Measurements from ENCODE around the gene TMPRSS11D. TPM values are rescaled to one million over a fixed set of nuclear protein-coding genes. Genes with fewer than 3 reads are reported as not detected.
A peak's percentile ranks its signal among the peaks of the same experiment; 100 is the strongest.

Gene TMPRSS11D
- total and polyA plus RNA-seq, 8 donors = not detected

GRCh38 chr4:67853336-67853735, 30.5 kb downstream of the TMPRSS11D start:
- Histone ChIP-seq H3K27me3 (no peaks in the 10 kb centered on the region), H3K27ac (no peak overlapping the region), H3K4me3 (no peak overlapping the region), H3K4me1 (no peaks in the 10 kb centered on the region), H3K36me3 (no peaks in the 10 kb centered on the region), H3K9me3 (no peaks in the 10 kb centered on the region)
- TF ChIP-seq, protein P1, sequence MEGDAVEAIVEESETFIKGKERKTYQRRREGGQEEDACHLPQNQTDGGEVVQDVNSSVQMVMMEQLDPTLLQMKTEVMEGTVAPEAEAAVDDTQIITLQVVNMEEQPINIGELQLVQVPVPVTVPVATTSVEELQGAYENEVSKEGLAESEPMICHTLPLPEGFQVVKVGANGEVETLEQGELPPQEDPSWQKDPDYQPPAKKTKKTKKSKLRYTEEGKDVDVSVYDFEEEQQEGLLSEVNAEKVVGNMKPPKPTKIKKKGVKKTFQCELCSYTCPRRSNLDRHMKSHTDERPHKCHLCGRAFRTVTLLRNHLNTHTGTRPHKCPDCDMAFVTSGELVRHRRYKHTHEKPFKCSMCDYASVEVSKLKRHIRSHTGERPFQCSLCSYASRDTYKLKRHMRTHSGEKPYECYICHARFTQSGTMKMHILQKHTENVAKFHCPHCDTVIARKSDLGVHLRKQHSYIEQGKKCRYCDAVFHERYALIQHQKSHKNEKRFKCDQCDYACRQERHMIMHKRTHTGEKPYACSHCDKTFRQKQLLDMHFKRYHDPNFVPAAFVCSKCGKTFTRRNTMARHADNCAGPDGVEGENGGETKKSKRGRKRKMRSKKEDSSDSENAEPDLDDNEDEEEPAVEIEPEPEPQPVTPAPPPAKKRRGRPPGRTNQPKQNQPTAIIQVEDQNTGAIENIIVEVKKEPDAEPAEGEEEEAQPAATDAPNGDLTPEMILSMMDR (IDR thresholded peaks at IDR 0.05) = no peak
- ATAC-seq (no peak), FAIRE-seq (no peak), DNase-seq (no peak)
- intact Hi-C loops (cut with DNase I) = no loop called here
- 42 to 66% methylated on average over 2 of the region's 2 CpGs for WGBS, 2 donors

GRCh38 chr4:67820903-67821302, 62.9 kb downstream of the TMPRSS11D start:
- Histone ChIP-seq H3K9me3 (no peaks in the 10 kb centered on the region), H3K27me3 (no peaks in the 10 kb centered on the region), H3K36me3 (no peaks in the 10 kb centered on the region), H3K27ac (no peak overlapping the region), H3K4me1 (no peaks in the 10 kb centered on the region), H3K4me3 (no peak overlapping the region)
- 90 to 93% methylated on average over 2 of the region's 2 CpGs for WGBS, 2 donors
- no peak for FAIRE-seq
- TF ChIP-seq, protein P1 (IDR thresholded peaks at IDR 0.05) = no peak
- DNase-seq = no peak
- no peak for ATAC-seq
- intact Hi-C loops (cut with DNase I) = no loop called here

GRCh38 chr4:67810011-67810410, 73.8 kb downstream of the TMPRSS11D start:
- 92 to 100% methylated on average over 1 of the region's 1 CpG for WGBS, 2 donors

DNA sequence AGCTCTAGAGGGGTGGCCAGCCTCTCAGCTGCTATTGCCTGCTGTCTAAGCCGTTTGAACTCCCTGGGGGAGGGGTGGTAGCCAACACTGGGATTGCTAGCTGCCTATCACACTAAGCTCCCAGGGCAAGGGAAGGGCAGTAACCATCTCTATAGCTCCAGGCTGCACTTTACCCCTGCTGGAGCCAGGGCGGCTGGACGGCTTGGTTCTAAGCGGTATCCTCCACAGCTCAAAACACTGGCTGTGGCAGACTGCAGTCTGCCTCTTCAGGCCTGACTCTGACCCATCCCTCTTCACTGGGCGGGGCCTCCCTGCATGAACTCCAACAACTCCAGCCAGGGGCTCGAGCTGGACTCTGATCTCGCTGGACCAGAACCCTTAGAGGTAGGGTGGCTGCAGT, 74.3 kb downstream of the TMPRSS11D start:
- Histone ChIP-seq H3K27me3 (no peaks in the 10 kb centered on the region), H3K4me3 (no peak overlapping the region), H3K9me3 (no peaks in the 10 kb centered on the region), H3K4me1 (no peaks in the 10 kb centered on the region), H3K36me3 (no peaks in the 10 kb centered on the region), H3K27ac (no peak overlapping the region)
- DNase-seq (peak in 1 of 6 donors; percentile 33), ATAC-seq (no peak), FAIRE-seq (no peak)
- 79 to 83% methylated on average over 7 of the region's 7 CpGs for WGBS, 2 donors
- intact Hi-C loops (cut with DNase I) = no loop called here
- TF ChIP-seq, protein P1 (IDR thresholded peaks at IDR 0.05) = no peak

More at GRCh38 chr4:67810011-67810410, 73.8 kb downstream of the TMPRSS11D start:
- no peak overlapping the region for H3K4me3 ChIP-seq
- no peak overlapping the region for H3K27ac ChIP-seq
- intact Hi-C loops (cut with DNase I) = no loop called here
- no peak for FAIRE-seq
- H3K36me3 ChIP-seq = no peaks in the 10 kb centered on the region
- ATAC-seq = no peak
- H3K9me3 ChIP-seq = no peaks in the 10 kb centered on the region
- no peaks in the 10 kb centered on the region for H3K4me1 ChIP-seq
- DNase-seq = no peak
- H3K27me3 ChIP-seq = no peaks in the 10 kb centered on the region
- TF ChIP-seq, protein P1 (IDR thresholded peaks at IDR 0.05) = no peak

DNA sequence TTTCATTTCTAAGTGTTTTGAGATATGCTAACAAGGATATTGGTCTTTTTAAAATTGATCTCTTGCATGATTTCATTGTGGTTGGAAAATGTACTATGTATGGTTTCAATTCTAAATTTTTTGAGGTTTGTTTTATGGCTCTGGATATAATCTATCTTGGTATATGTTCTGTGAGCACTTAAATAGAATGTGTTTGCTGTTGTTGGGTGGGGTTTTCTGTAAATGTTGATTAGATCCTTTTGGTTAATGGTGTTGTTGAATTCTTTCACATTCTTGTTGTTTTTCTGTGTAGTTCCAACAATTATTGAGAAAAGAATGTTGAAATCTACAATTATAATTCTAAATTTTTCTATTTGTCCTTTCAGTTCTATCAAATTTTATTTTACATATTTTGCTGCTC, 87.0 kb downstream of the TMPRSS11D start:
- FAIRE-seq (no peak), ATAC-seq (no peak)

More for the DNA sequence above, 87.0 kb downstream of the TMPRSS11D start:
- Histone ChIP-seq H3K9me3 (no peaks in the 10 kb centered on the region), H3K36me3 (no peaks in the 10 kb centered on the region), H3K27ac (no peak overlapping the region), H3K4me3 (no peak overlapping the region), H3K27me3 (no peaks in the 10 kb centered on the region), H3K4me1 (no peaks in the 10 kb centered on the region)
- no peak for DNase-seq
- intact Hi-C loops (cut with DNase I) = no loop called here
- TF ChIP-seq, protein P1 (IDR thresholded peaks at IDR 0.05) = no peak

Measured in pancreas (tissue), 10 donors.